Activated B cell treated with CpG ODN at 0.5 μM for 24 hours (primary cell): ENCODE data around the gene DUS2. TPM values are rescaled to one million over a fixed set of nuclear protein-coding genes. Genes with fewer than 3 reads are reported as not detected.
"Not testable (repeated sequence)": the region's sequence is repeated elsewhere in the genome, so short reads cannot be mapped to it uniquely, and the experiment has no call there.

Source experiments
- ATAC-seq: fragments of 200-7000 bp; cut with Tn5 transposase; one replicate; pipeline ENCODE4 v1.10.0; 2021; ENCODE audit warnings: low read depth, mild to moderate bottlenecking, moderate library complexity
- CTCF ChIA-PET: fragments of 350-600 bp; sonication (Branson Sonifier 250); formaldehyde crosslinking; loops from one replicate; lab custom pipeline; 2021; ENCODE audit warnings: antibody characterized with exemption; lab: Charles Lee
- POLR2A ChIA-PET: fragments of 350-600 bp; sonication (Branson Sonifier 250); formaldehyde crosslinking; loops from one replicate; lab custom pipeline; 2021; ENCODE audit warnings: antibody characterized with exemption; lab: Charles Lee
- DNase-seq: peaks from one replicate; pipeline ENCODE4 v3.0.0; 2022
- H3K27ac Mint-ChIP-seq: one replicate; pipeline ENCODE4 v1.8.0; 2020; ENCODE audit warnings: mixed read lengths
- H3K27me3 Mint-ChIP-seq: one replicate; pipeline ENCODE4 v1.8.0; 2021; ENCODE audit warnings: mixed read lengths
- H3K36me3 Mint-ChIP-seq: one replicate; pipeline ENCODE4 v1.8.0; 2021; ENCODE audit warnings: low read depth, mixed read lengths
- H3K4me1 Mint-ChIP-seq: one replicate; pipeline ENCODE4 v1.8.0; 2021; ENCODE audit warnings: mixed read lengths
- H3K4me3 Mint-ChIP-seq: one replicate; pipeline ENCODE4 v1.8.0; 2020; ENCODE audit warnings: mild to moderate bottlenecking, mixed read lengths
- H3K9me3 Mint-ChIP-seq: one replicate; pipeline ENCODE4 v1.8.0; 2020; ENCODE audit warnings: mixed read lengths
- intact Hi-C: fragments of 100-400 bp; cut with micrococcal nuclease; formaldehyde crosslinking; loops from one replicate; pipeline ENCODE4 v1.15.1; 2024
- total RNA-seq: library from RNA; stranded (reverse); gene quantifications from 2 replicates; pipeline ENCODE4 v1.2.3, GENCODE V29; 2022
- TF ChIP-seq, protein P1 (sequence below): fragments of 200-600 bp; IDR thresholded peaks from one replicate; pipeline ENCODE4 v1.8.0; 2022; ENCODE audit warnings: antibody characterized with exemption, mild to moderate bottlenecking

DUS2 gene
- total RNA-seq, 1 donor from 2014 or later = 62.0 TPM

GRCh38 chr16:67998779-67999688 is 24.1 kb upstream of the DUS2 start, which contains the start of gene DPEP2:
Gene DPEP2, minus strand, starts transcription at chr16:67999484. Its CDS starts 6,272 bp downstream, at chr16:67993212.
- not testable (repeated sequence) for DNase-seq, H3K9me3 Mint-ChIP-seq, H3K36me3 Mint-ChIP-seq, H3K27me3 Mint-ChIP-seq
- H3K4me1 Mint-ChIP-seq = peaks cover 72% of the 10 kb centered on the region
- peak; percentile 78 for ATAC-seq
- peak within 1 kb of the TSS; percentile 87 for H3K27ac Mint-ChIP-seq
- intact Hi-C loops = loop anchor here (10.0 kb wide), 1 partner anchor 474 kb away; the partner anchor contains the start of gene RIPOR1
- CTCF ChIA-PET = interaction anchor here (1.7 to 1.8 kb wide), 2 partner anchors 24 to 41 kb away, joined by 5 to 7 read pairs; partner anchors contain the start of genes DDX28 and DUS2
- POLR2A ChIA-PET = interaction anchor here (0.6 to 5.8 kb wide), 11 partner anchors 9 to 499 kb away, joined by 3 to 47 read pairs (median 7); partner anchors contain the start of genes DDX28, DUS2, NFATC3 and PSMB10
- H3K4me3 Mint-ChIP-seq = peak within 1 kb of the TSS; percentile 74

GRCh38 chr16:67999985-68000384 is 23.1 kb upstream of the DUS2 start:
- no peak for DNase-seq
- ChIA-PET POLR2A (interaction anchor here (0.7 to 5.8 kb wide), 7 partner anchors 8 to 64 kb away, joined by 3 to 47 read pairs (median 10); partner anchors contain the start of genes DDX28, DUS2 and PSMB10), CTCF (interaction anchor here (0.5 to 1.1 kb wide), 3 partner anchors 22 to 116 kb away, joined by 3 to 4 read pairs (median 3); no protein-coding TSS in a partner anchor)
- peak; percentile 27 for ATAC-seq
- H3K36me3 Mint-ChIP-seq = peaks cover 1% of the 10 kb centered on the region
- H3K27ac Mint-ChIP-seq = peak overlapping the region; percentile 87
- TF ChIP-seq, protein P1, sequence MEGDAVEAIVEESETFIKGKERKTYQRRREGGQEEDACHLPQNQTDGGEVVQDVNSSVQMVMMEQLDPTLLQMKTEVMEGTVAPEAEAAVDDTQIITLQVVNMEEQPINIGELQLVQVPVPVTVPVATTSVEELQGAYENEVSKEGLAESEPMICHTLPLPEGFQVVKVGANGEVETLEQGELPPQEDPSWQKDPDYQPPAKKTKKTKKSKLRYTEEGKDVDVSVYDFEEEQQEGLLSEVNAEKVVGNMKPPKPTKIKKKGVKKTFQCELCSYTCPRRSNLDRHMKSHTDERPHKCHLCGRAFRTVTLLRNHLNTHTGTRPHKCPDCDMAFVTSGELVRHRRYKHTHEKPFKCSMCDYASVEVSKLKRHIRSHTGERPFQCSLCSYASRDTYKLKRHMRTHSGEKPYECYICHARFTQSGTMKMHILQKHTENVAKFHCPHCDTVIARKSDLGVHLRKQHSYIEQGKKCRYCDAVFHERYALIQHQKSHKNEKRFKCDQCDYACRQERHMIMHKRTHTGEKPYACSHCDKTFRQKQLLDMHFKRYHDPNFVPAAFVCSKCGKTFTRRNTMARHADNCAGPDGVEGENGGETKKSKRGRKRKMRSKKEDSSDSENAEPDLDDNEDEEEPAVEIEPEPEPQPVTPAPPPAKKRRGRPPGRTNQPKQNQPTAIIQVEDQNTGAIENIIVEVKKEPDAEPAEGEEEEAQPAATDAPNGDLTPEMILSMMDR = no peak
- H3K27me3 Mint-ChIP-seq = no peaks in the 10 kb centered on the region
- peaks cover 72% of the 10 kb centered on the region for H3K4me1 Mint-ChIP-seq
- no peaks in the 10 kb centered on the region for H3K9me3 Mint-ChIP-seq
- intact Hi-C loops = loop anchor here (1.0 to 10.0 kb wide), 2 partner anchors 23 to 475 kb away; partner anchors contain the start of genes DDX28, DUS2 and RIPOR1
- H3K4me3 Mint-ChIP-seq = peak overlapping the region; percentile 74

- H3K27me3 Mint-ChIP-seq = no peaks in the 10 kb centered on the region
- H3K4me3 Mint-ChIP-seq = peak overlapping the region; percentile 74
- H3K36me3 Mint-ChIP-seq = peaks cover 1% of the 10 kb centered on the region
- ChIA-PET CTCF (interaction anchor here (0.5 to 1.1 kb wide), 3 partner anchors 21 to 117 kb away, joined by 3 to 4 read pairs (median 3); no protein-coding TSS in a partner anchor), POLR2A (interaction anchor here (0.7 to 5.8 kb wide), 7 partner anchors 8 to 64 kb away, joined by 3 to 47 read pairs (median 10); partner anchors contain the start of genes DDX28, DUS2 and PSMB10)
- H3K9me3 Mint-ChIP-seq = no peaks in the 10 kb centered on the region
- intact Hi-C loops = loop anchor here (1.0 kb wide), 1 partner anchor 23 kb away; the partner anchor contains the start of genes DDX28 and DUS2
- ATAC-seq = no peak
- peaks cover 73% of the 10 kb centered on the region for H3K4me1 Mint-ChIP-seq
- peak overlapping the region; percentile 87 for H3K27ac Mint-ChIP-seq
- DNase-seq = no peak
- TF ChIP-seq, protein P1 = no peak
Measured at GRCh38 chr16:68000450-68000849, 22.6 kb upstream of the DUS2 start.

DNA sequence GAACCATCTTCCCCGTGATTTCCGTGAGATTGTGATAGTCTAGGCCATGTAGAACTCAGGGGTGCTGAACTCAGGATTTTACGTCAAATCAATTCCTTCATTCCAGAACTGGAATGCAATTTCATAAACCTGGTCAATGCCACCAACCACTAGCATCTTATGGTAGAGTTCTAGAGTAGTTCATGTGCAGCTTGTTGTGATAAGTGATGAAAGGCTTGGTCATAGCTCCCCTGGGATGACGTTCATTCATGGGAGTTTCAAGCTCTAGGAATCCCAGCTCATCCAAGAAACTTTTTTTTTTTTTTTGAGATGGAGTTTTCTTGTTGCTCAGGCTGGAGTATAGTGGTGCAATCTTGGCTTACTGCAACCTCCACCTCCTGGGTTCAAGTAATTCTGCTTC is 20.1 kb upstream of the DUS2 start:
- ChIA-PET POLR2A (interaction anchor here (0.7 to 5.8 kb wide), 3 partner anchors 8 to 36 kb away, joined by 3 to 47 read pairs (median 4); partner anchors contain the start of genes DDX28 and DUS2), CTCF (interaction anchor here (1.0 to 1.6 kb wide), 2 partner anchors 9 to 37 kb away, joined by 3 to 4 read pairs; no protein-coding TSS in a partner anchor)
- ATAC-seq (no peak), DNase-seq (no peak)
- no peak overlapping the region for H3K4me3 Mint-ChIP-seq
- H3K27ac Mint-ChIP-seq = peak overlapping the region; percentile 16
- TF ChIP-seq, protein P1 = no peak
- no peaks in the 10 kb centered on the region for H3K9me3 Mint-ChIP-seq
- H3K27me3 Mint-ChIP-seq = no peaks in the 10 kb centered on the region
- H3K36me3 Mint-ChIP-seq = no peaks in the 10 kb centered on the region
- intact Hi-C loops = no loop called here
- peaks cover 64% of the 10 kb centered on the region for H3K4me1 Mint-ChIP-seq

DNA sequence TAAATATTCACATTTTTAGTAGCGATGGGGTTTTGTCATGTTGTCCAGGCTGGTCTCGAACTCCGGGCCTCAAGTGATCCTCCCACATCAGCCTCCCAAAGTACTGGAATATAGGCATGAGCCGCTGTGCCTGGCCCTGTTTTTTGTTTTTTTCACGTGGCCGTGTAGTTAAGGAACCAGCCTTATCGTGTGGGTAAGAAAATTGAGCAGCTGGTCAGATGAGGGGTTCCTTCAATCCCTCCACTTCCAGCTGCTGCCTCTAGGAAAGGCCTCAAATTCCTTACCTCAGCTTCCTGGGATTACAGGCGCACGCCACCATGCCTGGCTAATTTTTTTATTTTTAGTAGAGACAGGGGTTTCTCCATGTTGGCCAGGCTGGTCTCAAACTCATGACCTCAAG is 17.9 kb upstream of the DUS2 start:
- CTCF ChIA-PET = interaction anchor here (1.2 to 1.8 kb wide), 7 partner anchors 8 to 189 kb away, joined by 3 to 8 read pairs (median 5); no protein-coding TSS in a partner anchor

More for the DNA sequence above, 17.9 kb upstream of the DUS2 start:
- H3K36me3 Mint-ChIP-seq = no peaks in the 10 kb centered on the region
- intact Hi-C loops = no loop called here
- no peak for ATAC-seq
- H3K27me3 Mint-ChIP-seq = no peaks in the 10 kb centered on the region
- TF ChIP-seq, protein P1 = no peak
- peaks cover 46% of the 10 kb centered on the region for H3K4me1 Mint-ChIP-seq
- no peak for DNase-seq
- H3K9me3 Mint-ChIP-seq = no peaks in the 10 kb centered on the region
- peak overlapping the region; percentile 95 for H3K27ac Mint-ChIP-seq
- no peak overlapping the region for H3K4me3 Mint-ChIP-seq
- POLR2A ChIA-PET = interaction anchor here (0.7 to 3.1 kb wide), 11 partner anchors 10 to 253 kb away, joined by 3 to 28 read pairs (median 7); partner anchors contain the start of genes DDX28, DPEP2NB, DUS2 and PSMB10
